OCI-LY7 (cell line): ENCODE results near the gene MBOAT2. TPM values are rescaled to one million over a fixed set of nuclear protein-coding genes. Genes with fewer than 3 reads are reported as not detected.

Experiments used
- BruUV-seq: library from RNA; stranded (reverse); fragments of 400-500 nt; replicated peaks from 2 replicates; lab custom pipeline; 2021; lab: Mats Ljungman, UMichigan
- CTCF ChIA-PET: fragments of 300-600 bp; sonication (Branson Sonifier 250); formaldehyde crosslinking; loops from one replicate; lab custom pipeline; 2022; ENCODE audit warnings: antibody characterized with exemption; ENCODE audit not compliant: unreplicated experiment; lab: Charles Lee
- POLR2A ChIA-PET: fragments of 300-600 bp; sonication (Branson Sonifier 250); formaldehyde crosslinking; loops from one replicate; lab custom pipeline; 2022; ENCODE audit warnings: antibody characterized with exemption; lab: Charles Lee
- DNase-seq: peaks from one replicate; pipeline ENCODE4 v3.0.0-alpha.2; 2015; ENCODE audit warnings: low spot score
- H2AFZ ChIP-seq: fragments of 200-600 bp; sonication (generic), shearing (Covaris generic); 2 replicates; pipeline ENCODE4 v1.6.1; 2014; ENCODE audit warnings: mild to moderate bottlenecking, antibody characterized with exemption, low read length, moderate library complexity
- H3K27ac ChIP-seq: fragments of 200-600 bp; sonication (generic); 2 replicates; pipeline ENCODE4 v1.5.1; 2014; ENCODE audit warnings: mixed run types, low read depth, mild to moderate bottlenecking, moderate library complexity, low read length, inconsistent platforms; ENCODE audit not compliant: poor library complexity, severe bottlenecking
- H3K36me3 ChIP-seq: fragments of 200-600 bp; sonication (generic); 2 replicates; pipeline ENCODE4 v1.6.1; 2014; ENCODE audit warnings: mild to moderate bottlenecking, antibody characterized with exemption, low read length, moderate library complexity, mixed read lengths; ENCODE audit not compliant: insufficient read depth
- H3K4me1 ChIP-seq: fragments of 200-600 bp; sonication (generic); 2 replicates; pipeline ENCODE4 v1.5.1; 2014; ENCODE audit warnings: mild to moderate bottlenecking, low read length; ENCODE audit not compliant: insufficient read depth, poor library complexity, severe bottlenecking
- H3K4me2 ChIP-seq: fragments of 200-600 bp; sonication (generic); 2 replicates; pipeline ENCODE4 v1.6.1; 2014; ENCODE audit warnings: mild to moderate bottlenecking, low read length
- H3K4me3 ChIP-seq: fragments of 200-600 bp; sonication (generic); 2 replicates; pipeline ENCODE4 v1.5.1; 2014; ENCODE audit warnings: mild to moderate bottlenecking, low read depth, low read length; ENCODE audit not compliant: poor library complexity, severe bottlenecking
- H3K79me2 ChIP-seq: fragments of 200-600 bp; sonication (generic); 2 replicates; pipeline ENCODE4 v1.6.1; 2016; ENCODE audit warnings: low read depth, mild to moderate bottlenecking, low read length, moderate library complexity, mixed read lengths; ENCODE audit not compliant: insufficient read depth
- H3K9me2 ChIP-seq: fragments of 200-600 bp; sonication (generic); 2 replicates; pipeline ENCODE4 v1.6.1; 2016; ENCODE audit warnings: mild to moderate bottlenecking, low read length, mixed read lengths; ENCODE audit not compliant: insufficient read depth
- H3K9me3 ChIP-seq: fragments of 200-600 bp; sonication (generic); 2 replicates; pipeline ENCODE4 v1.6.1; 2014; ENCODE audit warnings: mild to moderate bottlenecking, mixed run types, low read length, mixed read lengths
- H4K20me1 ChIP-seq: fragments of 200-600 bp; sonication (generic); 2 replicates; pipeline ENCODE4 v1.6.1; 2014; ENCODE audit warnings: mild to moderate bottlenecking, antibody characterized with exemption, low read length, moderate library complexity, mixed read lengths; ENCODE audit not compliant: insufficient read depth
- EZH2phosphoT487 ChIP-seq: fragments of 200-600 bp; sonication (generic); IDR thresholded peaks from 2 replicates; pipeline ENCODE4 v1.6.1; 2018; ENCODE audit warnings: low read depth, borderline replicate concordance, mild to moderate bottlenecking, mixed run types, antibody characterized with exemption, low read length, moderate library complexity, mixed read lengths
- intact Hi-C: fragments of 100-400 bp; cut with micrococcal nuclease; formaldehyde crosslinking; loops from one replicate; pipeline ENCODE4 v1.10.0; 2022; ENCODE audit not compliant: unreplicated experiment
- total RNA-seq, 2 experiments: library from RNA; depleted of rRNA in 1 of 2; stranded (reverse); fragments of >200 nt in 1 of 2; shearing (Covaris generic) in 1 of 2; gene quantifications; 2 replicates each; pipeline ENCODE4 v1.2.3, GENCODE V29; 2014 to 2022
- TF ChIP-seq, protein P1 (sequence below): fragments of 200-600 bp; sonication (generic); conservative IDR thresholded peaks from 2 replicates; pipeline ENCODE4 v1.5.1; 2014; ENCODE audit warnings: mild to moderate bottlenecking, antibody characterized with exemption, low read length, moderate library complexity, mixed read lengths

The MBOAT2 gene
- total RNA-seq, 2 experiments from 2014 or later = 0.28 to 0.93 TPM

DNA sequence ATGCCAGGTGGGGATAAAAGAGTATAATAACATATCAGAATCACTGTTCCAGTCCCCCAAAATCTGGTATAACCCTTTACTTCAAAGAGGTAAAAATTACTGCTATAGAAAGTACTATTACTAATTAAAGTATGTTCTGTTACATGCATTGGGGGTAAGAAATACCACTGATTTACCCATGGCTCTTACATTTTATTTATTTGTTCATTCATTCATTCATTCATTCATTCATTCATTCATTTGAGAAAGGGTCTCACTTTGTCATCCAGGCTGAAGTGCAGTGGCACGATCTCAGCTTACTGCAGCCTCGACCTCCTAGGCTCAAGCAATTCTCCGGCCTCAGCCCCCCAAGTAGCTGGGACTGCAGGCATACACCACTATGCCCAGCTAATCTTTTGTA lies 74.4 kb downstream of the MBOAT2 start:
- ChIA-PET CTCF (no interaction called here), POLR2A (no interaction called here)
- H3K4me2 ChIP-seq = no peak overlapping the region
- H3K9me3 ChIP-seq = no peaks in the 10 kb centered on the region
- H3K4me3 ChIP-seq = no peak overlapping the region
- no peak overlapping the region for H3K27ac ChIP-seq
- no peak overlapping the region for H2AFZ ChIP-seq
- intact Hi-C loops = no loop called here
- TF ChIP-seq, protein P1, sequence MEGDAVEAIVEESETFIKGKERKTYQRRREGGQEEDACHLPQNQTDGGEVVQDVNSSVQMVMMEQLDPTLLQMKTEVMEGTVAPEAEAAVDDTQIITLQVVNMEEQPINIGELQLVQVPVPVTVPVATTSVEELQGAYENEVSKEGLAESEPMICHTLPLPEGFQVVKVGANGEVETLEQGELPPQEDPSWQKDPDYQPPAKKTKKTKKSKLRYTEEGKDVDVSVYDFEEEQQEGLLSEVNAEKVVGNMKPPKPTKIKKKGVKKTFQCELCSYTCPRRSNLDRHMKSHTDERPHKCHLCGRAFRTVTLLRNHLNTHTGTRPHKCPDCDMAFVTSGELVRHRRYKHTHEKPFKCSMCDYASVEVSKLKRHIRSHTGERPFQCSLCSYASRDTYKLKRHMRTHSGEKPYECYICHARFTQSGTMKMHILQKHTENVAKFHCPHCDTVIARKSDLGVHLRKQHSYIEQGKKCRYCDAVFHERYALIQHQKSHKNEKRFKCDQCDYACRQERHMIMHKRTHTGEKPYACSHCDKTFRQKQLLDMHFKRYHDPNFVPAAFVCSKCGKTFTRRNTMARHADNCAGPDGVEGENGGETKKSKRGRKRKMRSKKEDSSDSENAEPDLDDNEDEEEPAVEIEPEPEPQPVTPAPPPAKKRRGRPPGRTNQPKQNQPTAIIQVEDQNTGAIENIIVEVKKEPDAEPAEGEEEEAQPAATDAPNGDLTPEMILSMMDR = no peak
- TF ChIP-seq EZH2phosphoT487 = no peak; the same call in 1 of the 2 replicates
- no TSS peak for BruUV-seq
- no peaks in the 10 kb centered on the region for H3K9me2 ChIP-seq
- H3K79me2 ChIP-seq = no peaks in the 10 kb centered on the region
- no peak for DNase-seq
- H3K4me1 ChIP-seq = no peaks in the 10 kb centered on the region
- no peaks in the 10 kb centered on the region for H3K36me3 ChIP-seq
- no peaks in the 10 kb centered on the region for H4K20me1 ChIP-seq

DNA sequence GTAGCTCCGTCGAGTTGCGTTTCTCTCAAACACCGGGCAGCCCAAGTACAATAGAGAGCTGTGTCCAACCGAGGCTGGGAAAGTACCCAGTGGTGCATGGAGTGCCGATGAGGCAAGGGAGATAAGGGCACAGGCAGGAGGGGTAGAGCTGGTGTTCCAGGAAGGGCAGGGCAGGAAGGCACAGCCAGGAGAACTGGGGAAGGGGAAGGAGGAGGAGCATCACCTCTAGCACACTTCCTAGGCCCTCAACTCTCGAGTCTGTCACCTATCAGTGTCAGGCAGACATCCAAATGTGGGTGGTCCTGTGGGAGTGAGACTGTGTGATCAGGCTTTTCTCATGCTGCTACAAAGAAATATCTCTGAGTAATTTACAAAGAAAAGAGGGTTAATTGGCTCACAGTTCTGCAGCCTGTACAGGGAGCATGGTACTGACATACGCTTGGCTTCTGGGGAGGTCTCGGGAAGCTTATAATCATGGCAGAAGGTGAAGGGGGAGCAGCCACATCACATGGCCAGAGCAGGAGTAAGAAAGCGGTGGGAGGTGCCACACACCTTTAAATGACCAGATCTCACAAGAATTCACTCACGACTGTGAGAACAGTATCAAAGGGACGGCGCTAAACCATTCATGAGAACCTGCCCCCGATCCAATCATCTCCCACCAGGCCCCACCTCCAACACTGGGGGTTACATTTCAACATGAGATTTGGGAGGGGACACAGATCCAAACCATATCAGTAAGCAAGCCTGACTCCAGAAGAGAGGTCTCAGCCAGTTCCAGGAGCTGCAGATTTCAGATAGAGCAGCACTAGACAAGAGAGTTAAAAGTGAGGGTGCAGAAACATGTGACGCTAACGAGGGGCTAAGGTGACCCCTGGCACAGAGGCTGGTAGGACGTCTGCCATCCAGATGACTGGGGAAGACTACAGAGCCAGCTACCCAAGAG lies 75.7 kb downstream of the MBOAT2 start:
- DNase-seq = no peak
- no peak overlapping the region for H2AFZ ChIP-seq
- no peak overlapping the region for H3K4me2 ChIP-seq
- no peaks in the 10 kb centered on the region for H3K4me1 ChIP-seq
- no peaks in the 10 kb centered on the region for H3K36me3 ChIP-seq
- H3K27ac ChIP-seq = no peak overlapping the region
- no peaks in the 10 kb centered on the region for H3K79me2 ChIP-seq
- H3K9me2 ChIP-seq = no peaks in the 10 kb centered on the region
- POLR2A ChIA-PET = no interaction called here
- BruUV-seq = no TSS peak
- intact Hi-C loops = no loop called here
- H4K20me1 ChIP-seq = no peaks in the 10 kb centered on the region
- TF ChIP-seq, protein P1 = no peak
- no peak for TF ChIP-seq EZH2phosphoT487
- no peaks in the 10 kb centered on the region for H3K9me3 ChIP-seq
- no peak overlapping the region for H3K4me3 ChIP-seq
- CTCF ChIA-PET = no interaction called here

DNA sequence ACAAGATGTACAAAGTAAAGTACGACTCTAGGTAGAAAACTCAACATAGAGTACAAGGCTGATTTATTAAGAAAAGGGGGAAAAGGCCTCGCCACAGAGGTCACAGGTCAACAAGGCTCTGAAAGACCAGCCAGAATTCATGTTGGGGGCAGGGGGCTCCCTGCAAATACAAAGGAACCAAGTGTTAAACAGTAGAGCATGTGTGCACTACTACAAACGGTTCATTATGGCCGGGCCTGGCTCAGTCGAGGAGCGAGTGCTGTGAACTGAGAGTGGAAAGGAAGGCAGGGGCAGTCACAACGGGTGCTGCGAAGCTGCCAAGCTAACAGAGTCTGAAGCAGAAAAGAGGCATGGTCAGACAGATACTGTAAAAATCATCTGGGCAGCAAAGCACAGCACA lies 77.1 kb downstream of the MBOAT2 start:
- H3K79me2 ChIP-seq = no peaks in the 10 kb centered on the region
- no peak overlapping the region for H3K4me2 ChIP-seq
- H2AFZ ChIP-seq = no peak overlapping the region
- H3K9me3 ChIP-seq = no peaks in the 10 kb centered on the region
- H3K4me1 ChIP-seq = no peaks in the 10 kb centered on the region
- ChIA-PET POLR2A (no interaction called here), CTCF (no interaction called here)
- no peaks in the 10 kb centered on the region for H4K20me1 ChIP-seq
- no peak overlapping the region for H3K27ac ChIP-seq
- intact Hi-C loops = no loop called here
- no peaks in the 10 kb centered on the region for H3K9me2 ChIP-seq
- DNase-seq = no peak
- TF ChIP-seq, protein P1 = no peak
- TF ChIP-seq EZH2phosphoT487 = no peak
- H3K4me3 ChIP-seq = no peak overlapping the region
- BruUV-seq = no TSS peak
- H3K36me3 ChIP-seq = no peaks in the 10 kb centered on the region
